ENCODE measurements around the gene SLC6A1. TPM values are rescaled to one million over a fixed set of nuclear protein-coding genes. Genes with fewer than 3 reads are reported as not detected.

SLC6A1 gene
- total and polyA plus RNA-seq, 4 donors = 16.0 to 71.9 (median 33.8) TPM

GRCh38 chr3:10982782-10983181, 9.8 kb upstream of the SLC6A1 start:
- Histone ChIP-seq H3K9ac (ENCODE audit: low read depth in 1 of 2, low read length in 2 of 2) (peak overlapping the region in 1 of 2 donors; percentile 78), H3K36me3 (ENCODE audit: control insufficient read depth in 4 of 4, insufficient read depth in 3 of 4, low read depth in 1 of 4, low read length in 3 of 4) (no peaks in the 10 kb centered on the region), H3K4me1 (ENCODE audit: control insufficient read depth in 4 of 4, insufficient read depth in 4 of 4, low read length in 3 of 4) (peaks cover 0 to 34% (median 33%) of the 10 kb centered on the region in 4 donors), H3K27ac (ENCODE audit: low read depth in 1 of 2, low read length in 2 of 2) (peak overlapping the region; percentile 22 to 61), H3K4me3 (ENCODE audit: low read depth in 1 of 3, low read length in 3 of 3) (no peak overlapping the region), H3K27me3 (ENCODE audit: control insufficient read depth in 4 of 4, insufficient read depth in 4 of 4, low read length in 3 of 4) (no peaks in the 10 kb centered on the region), H3K9me3 (ENCODE audit: control insufficient read depth in 4 of 4, low read length in 3 of 4) (no peaks in the 10 kb centered on the region)
- TF ChIP-seq FOXA1 (IDR thresholded peaks at IDR 0.05) (no peak), EGR1 (IDR thresholded peaks at IDR 0.05; ENCODE audit: low read depth in 2 of 2) (no peak), HNF4A (conservative IDR thresholded peaks at IDR 0.05) (no peak), RAD21 (IDR thresholded peaks at IDR 0.05) (no peak), TAF1 (conservative IDR thresholded peaks at IDR 0.05) (no peak), FOXA2 (IDR thresholded peaks at IDR 0.05) (no peak), GABPA (IDR thresholded peaks at IDR 0.05 in 1 of 2, conservative IDR thresholded peaks at IDR 0.05 in 1 of 2) (no peak), ATF3 (IDR thresholded peaks at IDR 0.05) (no peak), HNF4G (IDR thresholded peaks at IDR 0.05) (no peak), YY1 (IDR thresholded peaks at IDR 0.05) (no peak), JUND (IDR thresholded peaks at IDR 0.05) (no peak), RXRA (IDR thresholded peaks at IDR 0.05) (no peak), NR2F2 (IDR thresholded peaks at IDR 0.05) (no peak)
- TF ChIP-seq, protein P1, sequence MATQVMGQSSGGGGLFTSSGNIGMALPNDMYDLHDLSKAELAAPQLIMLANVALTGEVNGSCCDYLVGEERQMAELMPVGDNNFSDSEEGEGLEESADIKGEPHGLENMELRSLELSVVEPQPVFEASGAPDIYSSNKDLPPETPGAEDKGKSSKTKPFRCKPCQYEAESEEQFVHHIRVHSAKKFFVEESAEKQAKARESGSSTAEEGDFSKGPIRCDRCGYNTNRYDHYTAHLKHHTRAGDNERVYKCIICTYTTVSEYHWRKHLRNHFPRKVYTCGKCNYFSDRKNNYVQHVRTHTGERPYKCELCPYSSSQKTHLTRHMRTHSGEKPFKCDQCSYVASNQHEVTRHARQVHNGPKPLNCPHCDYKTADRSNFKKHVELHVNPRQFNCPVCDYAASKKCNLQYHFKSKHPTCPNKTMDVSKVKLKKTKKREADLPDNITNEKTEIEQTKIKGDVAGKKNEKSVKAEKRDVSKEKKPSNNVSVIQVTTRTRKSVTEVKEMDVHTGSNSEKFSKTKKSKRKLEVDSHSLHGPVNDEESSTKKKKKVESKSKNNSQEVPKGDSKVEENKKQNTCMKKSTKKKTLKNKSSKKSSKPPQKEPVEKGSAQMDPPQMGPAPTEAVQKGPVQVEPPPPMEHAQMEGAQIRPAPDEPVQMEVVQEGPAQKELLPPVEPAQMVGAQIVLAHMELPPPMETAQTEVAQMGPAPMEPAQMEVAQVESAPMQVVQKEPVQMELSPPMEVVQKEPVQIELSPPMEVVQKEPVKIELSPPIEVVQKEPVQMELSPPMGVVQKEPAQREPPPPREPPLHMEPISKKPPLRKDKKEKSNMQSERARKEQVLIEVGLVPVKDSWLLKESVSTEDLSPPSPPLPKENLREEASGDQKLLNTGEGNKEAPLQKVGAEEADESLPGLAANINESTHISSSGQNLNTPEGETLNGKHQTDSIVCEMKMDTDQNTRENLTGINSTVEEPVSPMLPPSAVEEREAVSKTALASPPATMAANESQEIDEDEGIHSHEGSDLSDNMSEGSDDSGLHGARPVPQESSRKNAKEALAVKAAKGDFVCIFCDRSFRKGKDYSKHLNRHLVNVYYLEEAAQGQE (IDR thresholded peaks at IDR 0.05) = no peak
- TF ChIP-seq, protein P2, sequence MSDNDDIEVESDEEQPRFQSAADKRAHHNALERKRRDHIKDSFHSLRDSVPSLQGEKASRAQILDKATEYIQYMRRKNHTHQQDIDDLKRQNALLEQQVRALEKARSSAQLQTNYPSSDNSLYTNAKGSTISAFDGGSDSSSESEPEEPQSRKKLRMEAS (IDR thresholded peaks at IDR 0.05) = no peak
- TF ChIP-seq, protein P3, sequence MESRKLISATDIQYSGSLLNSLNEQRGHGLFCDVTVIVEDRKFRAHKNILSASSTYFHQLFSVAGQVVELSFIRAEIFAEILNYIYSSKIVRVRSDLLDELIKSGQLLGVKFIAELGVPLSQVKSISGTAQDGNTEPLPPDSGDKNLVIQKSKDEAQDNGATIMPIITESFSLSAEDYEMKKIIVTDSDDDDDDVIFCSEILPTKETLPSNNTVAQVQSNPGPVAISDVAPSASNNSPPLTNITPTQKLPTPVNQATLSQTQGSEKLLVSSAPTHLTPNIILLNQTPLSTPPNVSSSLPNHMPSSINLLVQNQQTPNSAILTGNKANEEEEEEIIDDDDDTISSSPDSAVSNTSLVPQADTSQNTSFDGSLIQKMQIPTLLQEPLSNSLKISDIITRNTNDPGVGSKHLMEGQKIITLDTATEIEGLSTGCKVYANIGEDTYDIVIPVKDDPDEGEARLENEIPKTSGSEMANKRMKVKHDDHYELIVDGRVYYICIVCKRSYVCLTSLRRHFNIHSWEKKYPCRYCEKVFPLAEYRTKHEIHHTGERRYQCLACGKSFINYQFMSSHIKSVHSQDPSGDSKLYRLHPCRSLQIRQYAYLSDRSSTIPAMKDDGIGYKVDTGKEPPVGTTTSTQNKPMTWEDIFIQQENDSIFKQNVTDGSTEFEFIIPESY (IDR thresholded peaks at IDR 0.05) = no peak
- no peak for DNase-seq (ENCODE audit: low spot score)
- WGBS = 2% methylated on average over 4 of the region's 4 CpGs

DNA sequence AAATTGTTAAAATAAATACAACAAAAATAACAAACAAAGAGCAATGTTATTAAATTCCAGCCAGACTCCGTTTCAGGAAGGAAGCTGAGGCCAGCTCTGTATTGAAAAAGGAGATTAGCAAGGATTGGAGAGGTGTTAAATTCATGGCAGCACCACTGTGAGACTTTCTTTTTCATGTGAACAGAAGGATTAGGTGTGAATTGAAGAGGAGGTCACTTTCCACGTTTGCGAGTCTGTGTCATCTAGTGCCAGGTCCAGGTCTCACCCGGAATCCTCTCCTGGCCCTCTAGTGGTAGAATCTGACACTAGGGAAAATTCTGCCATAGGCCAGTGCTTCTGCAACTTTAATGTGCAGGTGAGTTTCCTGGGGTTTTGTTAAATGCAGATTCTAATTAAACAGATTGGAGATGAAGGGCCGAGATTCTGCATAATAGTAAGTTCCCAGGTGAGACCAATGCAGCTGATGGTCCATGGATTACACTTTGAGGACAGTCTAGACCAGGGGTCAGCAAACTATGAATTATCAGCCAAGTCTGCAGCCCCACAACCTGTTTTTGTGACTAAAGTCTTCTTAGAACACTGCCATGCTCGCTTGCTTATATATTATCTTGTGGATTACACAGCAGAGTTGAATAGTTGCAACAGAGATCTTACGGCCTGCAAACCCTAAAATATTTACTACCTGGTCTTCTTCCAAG, 9.2 kb upstream of the SLC6A1 start:
- WGBS = 15% methylated on average over 7 of the region's 7 CpGs
- Histone ChIP-seq H3K4me1 (ENCODE audit: control insufficient read depth in 4 of 4, insufficient read depth in 4 of 4, low read length in 3 of 4) (peaks cover 2 to 39% (median 37%) of the 10 kb centered on the region in 4 donors), H3K36me3 (ENCODE audit: control insufficient read depth in 4 of 4, insufficient read depth in 3 of 4, low read depth in 1 of 4, low read length in 3 of 4) (no peaks in the 10 kb centered on the region), H3K27ac (ENCODE audit: low read depth in 1 of 2, low read length in 2 of 2) (peak overlapping the region; percentile 22 to 61), H3K9me3 (ENCODE audit: control insufficient read depth in 4 of 4, low read length in 3 of 4) (no peaks in the 10 kb centered on the region), H3K27me3 (ENCODE audit: control insufficient read depth in 4 of 4, insufficient read depth in 4 of 4, low read length in 3 of 4) (no peaks in the 10 kb centered on the region), H3K9ac (ENCODE audit: low read depth in 1 of 2, low read length in 2 of 2) (peak overlapping the region in 1 of 2 donors; percentile 78), H3K4me3 (ENCODE audit: low read depth in 1 of 3, low read length in 3 of 3) (peak overlapping the region in 1 of 3 donors; percentile 18)
- DNase-seq (ENCODE audit: low spot score) = no peak
- no peak for TF ChIP-seq NR2F2 (IDR thresholded peaks at IDR 0.05)
- TF ChIP-seq GABPA (IDR thresholded peaks at IDR 0.05 in 1 of 2, conservative IDR thresholded peaks at IDR 0.05 in 1 of 2) = no peak
- no peak for TF ChIP-seq EGR1 (IDR thresholded peaks at IDR 0.05; ENCODE audit: low read depth in 2 of 2)
- peak; percentile 48 to 57 for TF ChIP-seq HNF4A (conservative IDR thresholded peaks at IDR 0.05)
- TF ChIP-seq RAD21 (IDR thresholded peaks at IDR 0.05) = peak; percentile 74 to 84
- TF ChIP-seq, protein P2 (IDR thresholded peaks at IDR 0.05) = no peak
- peak; percentile 32 to 33 for TF ChIP-seq RXRA (IDR thresholded peaks at IDR 0.05)
- TF ChIP-seq, protein P4, sequence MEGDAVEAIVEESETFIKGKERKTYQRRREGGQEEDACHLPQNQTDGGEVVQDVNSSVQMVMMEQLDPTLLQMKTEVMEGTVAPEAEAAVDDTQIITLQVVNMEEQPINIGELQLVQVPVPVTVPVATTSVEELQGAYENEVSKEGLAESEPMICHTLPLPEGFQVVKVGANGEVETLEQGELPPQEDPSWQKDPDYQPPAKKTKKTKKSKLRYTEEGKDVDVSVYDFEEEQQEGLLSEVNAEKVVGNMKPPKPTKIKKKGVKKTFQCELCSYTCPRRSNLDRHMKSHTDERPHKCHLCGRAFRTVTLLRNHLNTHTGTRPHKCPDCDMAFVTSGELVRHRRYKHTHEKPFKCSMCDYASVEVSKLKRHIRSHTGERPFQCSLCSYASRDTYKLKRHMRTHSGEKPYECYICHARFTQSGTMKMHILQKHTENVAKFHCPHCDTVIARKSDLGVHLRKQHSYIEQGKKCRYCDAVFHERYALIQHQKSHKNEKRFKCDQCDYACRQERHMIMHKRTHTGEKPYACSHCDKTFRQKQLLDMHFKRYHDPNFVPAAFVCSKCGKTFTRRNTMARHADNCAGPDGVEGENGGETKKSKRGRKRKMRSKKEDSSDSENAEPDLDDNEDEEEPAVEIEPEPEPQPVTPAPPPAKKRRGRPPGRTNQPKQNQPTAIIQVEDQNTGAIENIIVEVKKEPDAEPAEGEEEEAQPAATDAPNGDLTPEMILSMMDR (IDR thresholded peaks at IDR 0.05; ENCODE audit: low read depth, low read length, missing input control) = peak; percentile 78
- TF ChIP-seq TAF1 (conservative IDR thresholded peaks at IDR 0.05) = no peak
- no peak for TF ChIP-seq SP1 (IDR thresholded peaks at IDR 0.05)
- TF ChIP-seq, protein P3 (IDR thresholded peaks at IDR 0.05) = no peak
- peak; percentile 13 for TF ChIP-seq HNF4G (IDR thresholded peaks at IDR 0.05)
- no peak for TF ChIP-seq ATF3 (IDR thresholded peaks at IDR 0.05)
- TF ChIP-seq FOXA2 (IDR thresholded peaks at IDR 0.05) = no peak

All from liver (tissue), 9 donors.